IPS-NIHi11 (cell line): Measurements from ENCODE around the gene SPOCD1.
"Not testable (repeated sequence)": the region's sequence is repeated elsewhere in the genome, so short reads cannot be mapped to it uniquely, and the experiment has no call there.

ENCODE experiments used
- DNase-seq: peaks from one replicate; pipeline ENCODE4 v3.0.0; 2012; ENCODE audit warnings: mixed read lengths, low spot score

The SPOCD1 gene

GRCh38 chr1:31828926-31829690, 13.3 kb upstream of the SPOCD1 start:
- no peak for DNase-seq

GRCh38 chr1:31828341-31828740, 12.5 kb upstream of the SPOCD1 start:
- DNase-seq, result no peak

- no peak for DNase-seq
These were observed 8.0 kb upstream of the SPOCD1 start for GRCh38 chr1:31823780-31824179.

GRCh38 chr1:31822766-31823165, 6.9 kb upstream of the SPOCD1 start:
- no peak for DNase-seq

- not testable (repeated sequence) for DNase-seq
These were observed 4.4 kb upstream of the SPOCD1 start for GRCh38 chr1:31820196-31820595.

- DNase-seq, result no peak
These were observed 2.4 kb upstream of the SPOCD1 start for GRCh38 chr1:31818206-31818605.

GRCh38 chr1:31816947-31817346, 1.1 kb upstream of the SPOCD1 start:
- not testable (repeated sequence) for DNase-seq

- DNase-seq, result not testable (repeated sequence)
These were observed 679 bp upstream of the SPOCD1 start for GRCh38 chr1:31816501-31816900.

GRCh38 chr1:31815307-31815645, 546 bp downstream of the SPOCD1 start:
- no peak for DNase-seq

GRCh38 chr1:31814631-31815306, 1.1 kb downstream of the SPOCD1 start:
- no peak for DNase-seq

- DNase-seq, result no peak
These were observed 1.7 kb downstream of the SPOCD1 start for GRCh38 chr1:31814041-31814511.

- no peak for DNase-seq
These were observed 3.5 kb downstream of the SPOCD1 start for GRCh38 chr1:31812158-31812829.

- DNase-seq, result peak; percentile 71
These were observed 4.2 kb downstream of the SPOCD1 start for GRCh38 chr1:31811605-31812004.

- no peak for DNase-seq
These were observed 6.1 kb downstream of the SPOCD1 start for GRCh38 chr1:31809698-31810097.

GRCh38 chr1:31807273-31808048, 8.4 kb downstream of the SPOCD1 start:
- no peak for DNase-seq

GRCh38 chr1:31805318-31805717, 10.5 kb downstream of the SPOCD1 start:
- DNase-seq, result no peak

- DNase-seq, result no peak
These were observed 11.7 kb downstream of the SPOCD1 start for GRCh38 chr1:31804098-31804497.

GRCh38 chr1:31803610-31804009, 12.2 kb downstream of the SPOCD1 start:
- DNase-seq, result no peak

- DNase-seq, result no peak
These were observed 13.4 kb downstream of the SPOCD1 start for GRCh38 chr1:31802190-31803150.

- no peak for DNase-seq
These were observed 14.4 kb downstream of the SPOCD1 start for GRCh38 chr1:31801458-31801857.

- DNase-seq, result no peak
These were observed 15.2 kb downstream of the SPOCD1 start for GRCh38 chr1:31800674-31800967.
